HG03280 (cell line): Measurements from ENCODE around the gene UNC5CL.
A peak's percentile ranks its signal among the peaks of the same experiment; 100 is the strongest.

Experiments used
- ATAC-seq: cut with Tn5 transposase; IDR thresholded peaks from one replicate; pipeline ENCODE4 v1.9.1; 2021; ENCODE audit warnings: mild to moderate bottlenecking, moderate library complexity; ENCODE audit not compliant: unreplicated experiment

UNC5CL gene

GRCh38 chr6:41039060-41039998 lies at the start of gene UNC5CL:
TSS of gene UNC5CL (minus strand) at chr6:41039221. CDS start at chr6:41035074, 4,147 bp downstream.
- no peak for ATAC-seq

GRCh38 chr6:41088451-41088850 lies 49.4 kb upstream of the UNC5CL start:
- no peak for ATAC-seq

GRCh38 chr6:41085182-41085581 lies 46.2 kb upstream of the UNC5CL start:
- ATAC-seq, result no peak

- no peak for ATAC-seq
Measured at GRCh38 chr6:41083072-41083471, 44.1 kb upstream of the UNC5CL start.

- ATAC-seq, result no peak
Measured at GRCh38 chr6:41080621-41081020, 41.6 kb upstream of the UNC5CL start.

GRCh38 chr6:41079080-41079479 lies 40.1 kb upstream of the UNC5CL start:
- ATAC-seq, result no peak

- no peak for ATAC-seq
Measured at GRCh38 chr6:41078101-41078500, 39.1 kb upstream of the UNC5CL start.

- ATAC-seq, result no peak
Measured at GRCh38 chr6:41077536-41077935, 38.5 kb upstream of the UNC5CL start.

- no peak for ATAC-seq
Measured at GRCh38 chr6:41075651-41076626, 36.9 kb upstream of the UNC5CL start.

DNA sequence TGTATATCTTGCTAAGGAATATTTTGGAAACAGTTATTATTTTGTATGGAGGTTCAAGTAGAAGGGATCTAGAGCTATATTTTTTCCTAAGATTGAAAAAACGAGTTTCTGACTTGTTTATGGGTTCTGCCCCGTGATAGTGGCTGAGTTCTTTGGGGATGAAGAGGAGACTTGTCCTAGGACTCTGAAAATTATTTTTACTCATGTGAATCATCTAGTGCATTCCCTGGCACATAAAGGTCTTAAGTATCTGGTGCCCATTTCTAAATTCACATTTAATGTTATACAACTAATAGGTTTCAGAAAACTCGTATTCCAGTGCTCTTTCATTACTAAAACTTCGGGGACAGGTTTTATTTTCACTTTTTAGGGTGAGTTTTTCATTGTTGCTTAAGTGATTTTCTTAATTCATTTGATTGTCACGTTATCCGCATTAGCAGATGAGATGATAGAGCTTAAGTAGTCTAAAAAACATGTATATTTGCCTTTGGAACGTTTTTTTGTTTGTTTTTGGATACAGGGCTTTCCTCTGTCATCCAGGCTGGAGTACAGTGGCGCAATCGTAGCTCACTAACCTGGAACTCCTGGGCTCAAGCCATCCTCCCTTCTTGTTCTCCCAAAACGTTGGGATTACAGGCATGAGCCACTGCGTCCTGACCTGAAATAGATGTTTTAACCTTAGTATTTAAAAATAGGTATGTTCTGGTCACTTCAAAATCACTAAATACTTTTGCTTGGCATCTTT lies 35.8 kb upstream of the UNC5CL start:
- ATAC-seq, result no peak

GRCh38 chr6:41073968-41074691 lies 35.1 kb upstream of the UNC5CL start:
- ATAC-seq, result no peak

DNA sequence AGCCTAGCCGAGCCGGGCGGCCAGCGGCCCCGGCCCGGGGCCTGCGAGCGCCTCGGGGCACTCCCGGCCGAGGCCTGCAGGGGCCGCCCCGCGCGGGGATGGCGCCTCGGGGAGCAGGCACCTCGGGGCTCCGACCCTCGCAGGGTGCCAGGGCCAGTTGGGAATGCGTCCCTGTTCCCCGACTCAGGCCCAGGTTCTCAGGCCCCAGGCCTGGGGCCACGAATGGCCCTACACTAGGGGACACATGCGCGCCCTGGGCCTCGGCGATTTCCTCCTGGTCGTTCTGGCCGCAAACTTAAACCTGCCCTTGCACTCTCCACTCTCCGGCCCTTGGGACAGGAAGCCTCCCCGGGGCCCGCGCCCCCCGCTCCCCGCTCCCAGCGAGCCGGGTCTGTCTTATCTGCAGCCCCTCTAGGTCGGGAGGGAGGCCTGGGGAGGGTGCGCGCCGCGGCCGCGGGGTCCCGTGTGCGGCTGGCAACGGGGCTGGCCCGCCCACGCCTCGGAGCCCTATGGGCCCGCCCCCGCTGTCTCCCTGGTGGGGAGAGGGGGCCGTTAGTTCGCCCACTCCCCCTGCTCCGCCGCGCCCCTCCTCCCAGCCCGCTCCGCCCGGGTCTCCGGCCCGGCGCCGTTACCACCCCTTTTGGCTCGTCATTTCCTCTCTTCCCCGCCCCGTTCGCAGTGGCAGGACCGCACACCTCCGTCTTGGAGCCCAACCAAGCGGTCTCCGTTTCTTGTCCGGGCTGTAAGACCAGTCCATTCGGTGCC lies 34.4 kb upstream of the UNC5CL start:
- peak; percentile 27 for ATAC-seq

- ATAC-seq, result peak; percentile 67
Measured at GRCh38 chr6:41072836-41073202, 33.8 kb upstream of the UNC5CL start, which contains the start of gene NFYA. TSS of gene NFYA (plus strand) at chr6:41072974. CDS start at chr6:41079090, 6,116 bp downstream.

- ATAC-seq, result peak; percentile 64
Measured at GRCh38 chr6:41071923-41072835, 33.2 kb upstream of the UNC5CL start, which contains the start of gene OARD1. TSS of gene OARD1 (minus strand) at chr6:41072356. CDS start at chr6:41071634, 722 bp downstream.

- ATAC-seq, result no peak
Measured at GRCh38 chr6:41071501-41071922, 32.5 kb upstream of the UNC5CL start.

GRCh38 chr6:41066867-41067304 lies 27.9 kb upstream of the UNC5CL start:
- ATAC-seq, result no peak

DNA sequence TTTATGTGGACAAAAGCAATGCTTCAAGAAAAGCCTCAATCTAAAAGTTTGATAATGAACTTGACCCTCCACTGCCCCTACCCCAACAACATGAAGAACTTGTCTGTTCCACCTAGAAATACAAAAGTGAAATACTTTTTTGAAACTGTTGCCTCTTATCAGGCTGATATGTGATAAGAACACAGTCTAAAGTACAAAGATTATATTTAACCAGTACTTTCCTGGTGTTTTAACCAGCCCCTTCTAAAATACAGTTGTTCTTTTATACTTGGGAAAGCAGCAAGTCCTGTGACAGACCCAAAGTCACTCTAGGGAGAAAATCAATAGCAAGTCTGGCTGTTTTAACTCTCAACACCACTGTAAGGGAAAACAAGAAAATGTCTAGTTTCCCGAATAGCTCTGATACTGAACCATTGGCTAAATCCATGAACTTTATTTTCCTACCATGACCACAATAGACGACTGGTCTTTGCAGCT lies 26.6 kb upstream of the UNC5CL start:
- no peak for ATAC-seq

GRCh38 chr6:41064841-41065240 lies 25.8 kb upstream of the UNC5CL start:
- ATAC-seq, result no peak
